Measurements from ENCODE around the gene SEL1L. TPM values are rescaled to one million over a fixed set of nuclear protein-coding genes. Genes with fewer than 3 reads are reported as not detected.

SEL1L gene
- polyA plus RNA-seq = 501 and 642 TPM in 2 replicates

GRCh38 chr14:81533536-81534343, at the start of gene SEL1L:
TSS of gene SEL1L (minus strand) at chr14:81533853. CDS start at chr14:81533744, 109 bp downstream.

Other genes with a start within 250 kb of the SEL1L start
- 3.4 and 3.5 TPM in 2 replicates for gene STON2, start 133.5 kb downstream of the SEL1L start, polyA plus RNA-seq

Data from Purkinje cell (primary cell).